HG03460 (cell line): ENCODE data around the gene MACROH2A2.
"Not testable (repeated sequence)": the region's sequence is repeated elsewhere in the genome, so short reads cannot be mapped to it uniquely, and the experiment has no call there.

Source experiments
- ATAC-seq: cut with Tn5 transposase; IDR thresholded peaks from one replicate; pipeline ENCODE4 v1.9.1; 2021; ENCODE audit not compliant: unreplicated experiment

MACROH2A2 gene

GRCh38 chr10:70052462-70053217 lies at the start of gene MACROH2A2:
TSS of gene MACROH2A2 (plus strand) at chr10:70052846. CDS start at chr10:70075659, 22,813 bp downstream.
- ATAC-seq = no peak

GRCh38 chr10:70007116-70007820 lies 45.4 kb upstream of the MACROH2A2 start:
- no peak for ATAC-seq

- no peak for ATAC-seq
These were observed 21.4 kb upstream of the MACROH2A2 start for GRCh38 chr10:70031215-70031614.

GRCh38 chr10:70032667-70033289 lies 19.9 kb upstream of the MACROH2A2 start:
- ATAC-seq = no peak

GRCh38 chr10:70034232-70034631 lies 18.4 kb upstream of the MACROH2A2 start:
- no peak for ATAC-seq

GRCh38 chr10:70035531-70035930 lies 17.1 kb upstream of the MACROH2A2 start:
- no peak for ATAC-seq

- ATAC-seq = no peak
These were observed 13.7 kb upstream of the MACROH2A2 start for GRCh38 chr10:70038923-70039322.

- no peak for ATAC-seq
These were observed 11.6 kb upstream of the MACROH2A2 start for GRCh38 chr10:70041016-70041415.

- ATAC-seq = not testable (repeated sequence)
These were observed 10.9 kb upstream of the MACROH2A2 start for GRCh38 chr10:70041739-70042138.

- not testable (repeated sequence) for ATAC-seq
These were observed 5.6 kb upstream of the MACROH2A2 start for GRCh38 chr10:70047066-70047465.

GRCh38 chr10:70048030-70048723 lies 4.5 kb upstream of the MACROH2A2 start:
- no peak for ATAC-seq

GRCh38 chr10:70051848-70052247 lies 798 bp upstream of the MACROH2A2 start:
- ATAC-seq = no peak

- no peak for ATAC-seq
These were observed 683 bp downstream of the MACROH2A2 start for GRCh38 chr10:70053218-70053840.

GRCh38 chr10:70053841-70054288 lies 1.2 kb downstream of the MACROH2A2 start:
- ATAC-seq = no peak

GRCh38 chr10:70054902-70055301 lies 2.3 kb downstream of the MACROH2A2 start:
- no peak for ATAC-seq

- no peak for ATAC-seq
These were observed 2.9 kb downstream of the MACROH2A2 start for GRCh38 chr10:70055550-70055949.

GRCh38 chr10:70057306-70057705 lies 4.7 kb downstream of the MACROH2A2 start:
- no peak for ATAC-seq

GRCh38 chr10:70060389-70060788 lies 7.7 kb downstream of the MACROH2A2 start:
- ATAC-seq = no peak

GRCh38 chr10:70063418-70064098 lies 10.9 kb downstream of the MACROH2A2 start:
- no peak for ATAC-seq

GRCh38 chr10:70064486-70064885 lies 11.8 kb downstream of the MACROH2A2 start:
- ATAC-seq = no peak
